ENCODE data around the gene ATXN7L1.

Gene ATXN7L1

GRCh38 chr7:105648561-105649401 is 227.6 kb downstream of the ATXN7L1 start:
- DNase-seq (ENCODE audit: low read depth, low spot score) = no peak

GRCh38 chr7:105647591-105647990 is 228.8 kb downstream of the ATXN7L1 start:
- DNase-seq (ENCODE audit: low read depth, low spot score) = no peak

GRCh38 chr7:105644937-105645336 is 231.5 kb downstream of the ATXN7L1 start:
- no peak for DNase-seq (ENCODE audit: low read depth, low spot score)

GRCh38 chr7:105643851-105644250 is 232.5 kb downstream of the ATXN7L1 start:
- no peak for DNase-seq (ENCODE audit: low read depth, low spot score)

GRCh38 chr7:105643384-105643783 is 233.0 kb downstream of the ATXN7L1 start:
- DNase-seq (ENCODE audit: low read depth, low spot score) = no peak

- no peak for DNase-seq (ENCODE audit: low read depth, low spot score)
Measured at GRCh38 chr7:105642264-105642663, 234.1 kb downstream of the ATXN7L1 start.

- DNase-seq (ENCODE audit: low read depth, low spot score) = no peak
Measured at GRCh38 chr7:105640956-105641810, 235.2 kb downstream of the ATXN7L1 start.

- DNase-seq (ENCODE audit: low read depth, low spot score) = no peak
Measured at GRCh38 chr7:105639667-105640493, 236.5 kb downstream of the ATXN7L1 start.

- no peak for DNase-seq (ENCODE audit: low read depth, low spot score)
Measured at GRCh38 chr7:105638902-105639495, 237.4 kb downstream of the ATXN7L1 start.

- DNase-seq (ENCODE audit: low read depth, low spot score) = no peak
Measured at GRCh38 chr7:105638334-105638733, 238.1 kb downstream of the ATXN7L1 start.

GRCh38 chr7:105637755-105638154 is 238.6 kb downstream of the ATXN7L1 start:
- no peak for DNase-seq (ENCODE audit: low read depth, low spot score)

GRCh38 chr7:105636982-105637381 is 239.4 kb downstream of the ATXN7L1 start:
- no peak for DNase-seq (ENCODE audit: low read depth, low spot score)

- no peak for DNase-seq (ENCODE audit: low read depth, low spot score)
Measured at GRCh38 chr7:105635197-105635596, 241.2 kb downstream of the ATXN7L1 start.

GRCh38 chr7:105625986-105626385 is 250.4 kb downstream of the ATXN7L1 start:
- no peak for DNase-seq (ENCODE audit: low read depth, low spot score)

GRCh38 chr7:105623906-105624305 is 252.5 kb downstream of the ATXN7L1 start:
- no peak for DNase-seq (ENCODE audit: low read depth, low spot score)

- DNase-seq (ENCODE audit: low read depth, low spot score) = no peak
Measured at GRCh38 chr7:105623378-105623777, 253.0 kb downstream of the ATXN7L1 start.

- no peak for DNase-seq (ENCODE audit: low read depth, low spot score)
Measured at GRCh38 chr7:105622106-105622731, 254.2 kb downstream of the ATXN7L1 start.

- no peak for DNase-seq (ENCODE audit: low read depth, low spot score)
Measured at GRCh38 chr7:105621617-105622016, 254.8 kb downstream of the ATXN7L1 start.

GRCh38 chr7:105621176-105621575 is 255.2 kb downstream of the ATXN7L1 start:
- no peak for DNase-seq (ENCODE audit: low read depth, low spot score)

- DNase-seq (ENCODE audit: low read depth, low spot score) = no peak
Measured at GRCh38 chr7:105619590-105619989, 256.8 kb downstream of the ATXN7L1 start.

- no peak for DNase-seq (ENCODE audit: low read depth, low spot score)
Measured at GRCh38 chr7:105618016-105618296, 258.4 kb downstream of the ATXN7L1 start.
